Heart left ventricle (tissue), 13 donors: ENCODE results near the gene UBB.

Source experiments
- POLR2A ChIP-seq, 2 donors: fragments of 450-650 bp; IDR thresholded peaks; one replicate each; pipeline ENCODE4 v1.6.1; 2017; ENCODE audit warnings: antibody characterized with exemption in 2 of 2, mild to moderate bottlenecking in 2 of 2, moderate library complexity in 2 of 2
- TF ChIP-seq, protein P1 (sequence below), 12 donors: fragments of 200-600 bp; sonication (generic) in 4 of 12; IDR thresholded peaks; one replicate each; pipeline versions ENCODE4 v1.5.0 to v1.8.0; 2018 to 2022; ENCODE audit warnings: antibody characterized with exemption in 12 of 12, mild to moderate bottlenecking in 5 of 12
- donor health status: ischemic (EF 13 %, LVEDD 7.1; RV severe dilation, severe dysfunction).
- donor health status: DM: no; HTN: yes; CAD: no.
- donor health status: DM: no; HTN: no; CAD: no.
- donor health status: ischemic (EF 25% LVEDD 6.9; RV normal size, moderate dysfunction).
- donor health status: ischemic (EF 25% LVEDD 5.7; RV mildly dilated, moderate dysfunction).
- donor health status: ischemic (EF 35%, LVEDD 5.7; RV mildly dilated, moderate dysfunction).
- donor health status: nonischemic (EF 11% LVEDD 7.7; RV severe dilation, severe dysfunction).
- donor health status: DM: yes; HTN: yes; CAD: no.
- donor health status: PGD.
- donor health status: ischemic (EF 29% LVEDD 5.4; RV normal size, mild dysfunction).
- donor health status: nonischemic (EF 23%, LVEDD 6.1; RV moderate dilation, normal function).

DNA sequence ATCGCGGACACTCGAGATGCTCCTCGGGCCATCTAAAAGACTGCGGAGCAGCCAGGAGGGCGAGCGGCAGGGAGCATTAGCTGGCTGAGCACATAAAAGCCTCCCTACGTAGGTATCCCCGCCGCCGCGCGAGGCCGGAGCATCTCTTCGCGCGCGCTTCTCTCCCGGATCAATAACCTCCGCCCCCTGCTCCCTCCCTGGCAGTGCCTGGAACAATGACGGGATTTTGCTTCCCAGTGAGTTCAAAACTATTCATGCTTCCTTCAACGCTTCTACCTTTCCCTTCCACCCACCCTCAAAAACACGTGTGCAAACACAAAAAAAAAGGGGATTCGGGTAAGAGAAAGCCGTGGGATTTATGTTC lies 28.6 kb upstream of the UBB start:
- TF ChIP-seq, protein P1, sequence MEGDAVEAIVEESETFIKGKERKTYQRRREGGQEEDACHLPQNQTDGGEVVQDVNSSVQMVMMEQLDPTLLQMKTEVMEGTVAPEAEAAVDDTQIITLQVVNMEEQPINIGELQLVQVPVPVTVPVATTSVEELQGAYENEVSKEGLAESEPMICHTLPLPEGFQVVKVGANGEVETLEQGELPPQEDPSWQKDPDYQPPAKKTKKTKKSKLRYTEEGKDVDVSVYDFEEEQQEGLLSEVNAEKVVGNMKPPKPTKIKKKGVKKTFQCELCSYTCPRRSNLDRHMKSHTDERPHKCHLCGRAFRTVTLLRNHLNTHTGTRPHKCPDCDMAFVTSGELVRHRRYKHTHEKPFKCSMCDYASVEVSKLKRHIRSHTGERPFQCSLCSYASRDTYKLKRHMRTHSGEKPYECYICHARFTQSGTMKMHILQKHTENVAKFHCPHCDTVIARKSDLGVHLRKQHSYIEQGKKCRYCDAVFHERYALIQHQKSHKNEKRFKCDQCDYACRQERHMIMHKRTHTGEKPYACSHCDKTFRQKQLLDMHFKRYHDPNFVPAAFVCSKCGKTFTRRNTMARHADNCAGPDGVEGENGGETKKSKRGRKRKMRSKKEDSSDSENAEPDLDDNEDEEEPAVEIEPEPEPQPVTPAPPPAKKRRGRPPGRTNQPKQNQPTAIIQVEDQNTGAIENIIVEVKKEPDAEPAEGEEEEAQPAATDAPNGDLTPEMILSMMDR (IDR thresholded peaks at IDR 0.05) = no peak
- no peak for TF ChIP-seq POLR2A (IDR thresholded peaks at IDR 0.05)
